ENCODE data around the gene CELF2.

CELF2 gene

GRCh38 chr10:11083051-11083450 lies 65.4 kb downstream of the CELF2 start:
- H3K9me3 ChIP-seq (ENCODE audit: insufficient read depth, low read length): no peaks in the 10 kb centered on the region
- H3F3A ChIP-seq (ENCODE audit: insufficient read depth): no peaks in the 10 kb centered on the region
- no peaks in the 10 kb centered on the region for H3K27me3 ChIP-seq (ENCODE audit: low read length)
- no peak overlapping the region for H3K9ac ChIP-seq (ENCODE audit: low read length)
- H2AFZ ChIP-seq (ENCODE audit: low read depth, low read length, severe bottlenecking): no peak overlapping the region
- H3K4me2 ChIP-seq (ENCODE audit: low read depth, low read length, poor library complexity, severe bottlenecking): no peak overlapping the region
- TF ChIP-seq EZH2phosphoT487 (conservative IDR thresholded peaks at IDR 0.05; ENCODE audit: low read length): no peak
- TF ChIP-seq, protein P1, sequence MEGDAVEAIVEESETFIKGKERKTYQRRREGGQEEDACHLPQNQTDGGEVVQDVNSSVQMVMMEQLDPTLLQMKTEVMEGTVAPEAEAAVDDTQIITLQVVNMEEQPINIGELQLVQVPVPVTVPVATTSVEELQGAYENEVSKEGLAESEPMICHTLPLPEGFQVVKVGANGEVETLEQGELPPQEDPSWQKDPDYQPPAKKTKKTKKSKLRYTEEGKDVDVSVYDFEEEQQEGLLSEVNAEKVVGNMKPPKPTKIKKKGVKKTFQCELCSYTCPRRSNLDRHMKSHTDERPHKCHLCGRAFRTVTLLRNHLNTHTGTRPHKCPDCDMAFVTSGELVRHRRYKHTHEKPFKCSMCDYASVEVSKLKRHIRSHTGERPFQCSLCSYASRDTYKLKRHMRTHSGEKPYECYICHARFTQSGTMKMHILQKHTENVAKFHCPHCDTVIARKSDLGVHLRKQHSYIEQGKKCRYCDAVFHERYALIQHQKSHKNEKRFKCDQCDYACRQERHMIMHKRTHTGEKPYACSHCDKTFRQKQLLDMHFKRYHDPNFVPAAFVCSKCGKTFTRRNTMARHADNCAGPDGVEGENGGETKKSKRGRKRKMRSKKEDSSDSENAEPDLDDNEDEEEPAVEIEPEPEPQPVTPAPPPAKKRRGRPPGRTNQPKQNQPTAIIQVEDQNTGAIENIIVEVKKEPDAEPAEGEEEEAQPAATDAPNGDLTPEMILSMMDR (IDR thresholded peaks at IDR 0.05; ENCODE audit: insufficient read depth, low read length, poor library complexity, severe bottlenecking): no peak
- H3K79me2 ChIP-seq (ENCODE audit: insufficient read depth, low read length): no peaks in the 10 kb centered on the region
- H3K4me3 ChIP-seq (ENCODE audit: insufficient read depth, low read length, poor library complexity, severe bottlenecking): no peak overlapping the region
- H4K20me1 ChIP-seq (ENCODE audit: low read depth, low read length): no peaks in the 10 kb centered on the region
- H3K36me3 ChIP-seq (ENCODE audit: low read length): no peaks in the 10 kb centered on the region
- no peaks in the 10 kb centered on the region for H3K9me2 ChIP-seq (replicated peaks; ENCODE audit: insufficient read depth, low read length)
- H3K27ac ChIP-seq (ENCODE audit: low read depth, low read length): no peak overlapping the region

DNA sequence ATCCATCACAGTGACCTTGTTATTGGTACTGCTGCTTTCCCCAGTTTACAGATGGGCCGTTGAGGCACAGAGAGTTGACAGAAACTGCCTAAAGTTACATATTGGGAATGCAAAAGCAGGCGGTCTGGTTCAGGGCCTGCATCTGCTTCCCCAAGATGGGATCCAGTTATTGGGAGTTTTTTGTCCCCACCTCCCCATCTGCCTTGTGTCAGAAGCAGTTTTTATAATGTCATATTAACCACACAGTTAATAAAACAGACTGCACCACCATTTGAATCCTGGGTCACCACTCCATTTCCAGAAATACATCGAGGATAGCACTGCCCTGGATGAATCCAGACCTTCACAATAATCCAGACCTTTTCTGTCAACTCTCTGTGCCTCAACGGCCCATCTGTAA lies 67.9 kb downstream of the CELF2 start:
- TF ChIP-seq, protein P1 (IDR thresholded peaks at IDR 0.05; ENCODE audit: insufficient read depth, low read length, poor library complexity, severe bottlenecking): no peak
- no peak for TF ChIP-seq EZH2phosphoT487 (conservative IDR thresholded peaks at IDR 0.05; ENCODE audit: low read length)
- Histone ChIP-seq H3K4me2 (ENCODE audit: low read depth, low read length, poor library complexity, severe bottlenecking) (no peak overlapping the region), H3K36me3 (ENCODE audit: low read length) (no peaks in the 10 kb centered on the region), H3K79me2 (ENCODE audit: insufficient read depth, low read length) (no peaks in the 10 kb centered on the region), H3K9ac (ENCODE audit: low read length) (no peak overlapping the region), H3K27ac (ENCODE audit: low read depth, low read length) (no peak overlapping the region), H3K9me2 (replicated peaks; ENCODE audit: insufficient read depth, low read length) (no peaks in the 10 kb centered on the region), H3F3A (ENCODE audit: insufficient read depth) (no peaks in the 10 kb centered on the region), H2AFZ (ENCODE audit: low read depth, low read length, severe bottlenecking) (no peak overlapping the region), H4K20me1 (ENCODE audit: low read depth, low read length) (no peaks in the 10 kb centered on the region), H3K4me3 (ENCODE audit: insufficient read depth, low read length, poor library complexity, severe bottlenecking) (no peak overlapping the region), H3K9me3 (ENCODE audit: insufficient read depth, low read length) (no peaks in the 10 kb centered on the region), H3K27me3 (ENCODE audit: low read length) (no peaks in the 10 kb centered on the region)

DNA sequence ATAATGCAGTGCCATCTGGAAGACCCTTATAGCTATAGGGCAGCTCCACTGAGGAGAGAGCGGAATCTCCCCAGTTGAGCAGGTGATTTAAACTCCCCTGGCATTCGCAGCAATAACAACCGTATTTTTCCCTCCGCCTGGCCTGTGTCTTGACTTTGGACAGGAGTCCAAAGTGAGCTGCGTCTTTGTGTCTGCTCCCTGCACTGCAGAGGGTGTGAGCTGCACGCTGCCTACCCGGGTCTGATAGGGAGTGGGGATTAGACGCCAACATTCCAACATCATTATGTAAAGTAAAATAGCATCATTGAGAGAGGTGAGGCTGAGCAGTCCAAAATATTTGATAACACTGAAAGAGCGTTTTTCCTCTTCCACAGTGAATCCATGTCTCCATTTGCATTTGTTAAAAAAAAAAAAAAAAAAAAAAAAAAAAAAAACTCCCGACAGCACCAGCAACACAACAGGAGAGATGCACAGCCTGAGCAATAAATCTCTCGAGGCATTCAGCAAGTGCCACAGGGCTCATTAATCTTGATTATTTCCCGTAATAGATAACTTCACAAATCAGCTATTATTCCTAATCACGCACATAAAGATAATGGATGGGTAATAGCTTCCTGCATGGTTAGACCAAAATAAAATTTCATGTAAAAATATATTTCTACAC lies 68.6 kb downstream of the CELF2 start:
- Histone ChIP-seq H3K9me3 (ENCODE audit: insufficient read depth, low read length) (no peaks in the 10 kb centered on the region), H3K4me2 (ENCODE audit: low read depth, low read length, poor library complexity, severe bottlenecking) (no peak overlapping the region), H3K36me3 (ENCODE audit: low read length) (no peaks in the 10 kb centered on the region), H4K20me1 (ENCODE audit: low read depth, low read length) (no peaks in the 10 kb centered on the region), H3K9me2 (replicated peaks; ENCODE audit: insufficient read depth, low read length) (no peaks in the 10 kb centered on the region), H2AFZ (ENCODE audit: low read depth, low read length, severe bottlenecking) (no peak overlapping the region), H3K4me3 (ENCODE audit: insufficient read depth, low read length, poor library complexity, severe bottlenecking) (no peak overlapping the region), H3K79me2 (ENCODE audit: insufficient read depth, low read length) (no peaks in the 10 kb centered on the region), H3K9ac (ENCODE audit: low read length) (no peak overlapping the region), H3K27ac (ENCODE audit: low read depth, low read length) (no peak overlapping the region), H3F3A (ENCODE audit: insufficient read depth) (no peaks in the 10 kb centered on the region), H3K27me3 (ENCODE audit: low read length) (no peaks in the 10 kb centered on the region)
- TF ChIP-seq, protein P1 (IDR thresholded peaks at IDR 0.05; ENCODE audit: insufficient read depth, low read length, poor library complexity, severe bottlenecking): no peak
- TF ChIP-seq EZH2phosphoT487 (conservative IDR thresholded peaks at IDR 0.05; ENCODE audit: low read length): no peak

Measured in SU-DHL-6 (cell line).